Kidney tubule cell (primary cell): ENCODE results near the gene SPATA3.

Experiments
- DNase-seq: peaks from one replicate; pipeline ENCODE4 v3.0.0-alpha.2; 2018; ENCODE audit warnings: low spot score

The SPATA3 gene

GRCh38 chr2:231050018-231050901 is 54.3 kb downstream of the SPATA3 start:
- no peak for DNase-seq

- DNase-seq: no peak
Measured at GRCh38 chr2:231051116-231051515, 55.2 kb downstream of the SPATA3 start.

- DNase-seq: peak; percentile 88
Measured at GRCh38 chr2:231052494-231053451, 56.9 kb downstream of the SPATA3 start.

GRCh38 chr2:231053846-231054245 is 57.9 kb downstream of the SPATA3 start:
- DNase-seq: no peak

GRCh38 chr2:231056453-231057416 is 60.8 kb downstream of the SPATA3 start, which contains the start of gene PSMD1:
Gene PSMD1 (plus strand): TSS chr2:231056867. CDS start chr2:231057026, 159 bp downstream.
- DNase-seq: peak; percentile 92

- no peak for DNase-seq
Measured at GRCh38 chr2:231057590-231057989, 61.7 kb downstream of the SPATA3 start.
